Measurements from ENCODE around the gene OR1F1. TPM values are rescaled to one million over a fixed set of nuclear protein-coding genes. Genes with fewer than 3 reads are reported as not detected.

Gene OR1F1
- total RNA-seq, 2 experiments from 2014 or later: not detected

DNA sequence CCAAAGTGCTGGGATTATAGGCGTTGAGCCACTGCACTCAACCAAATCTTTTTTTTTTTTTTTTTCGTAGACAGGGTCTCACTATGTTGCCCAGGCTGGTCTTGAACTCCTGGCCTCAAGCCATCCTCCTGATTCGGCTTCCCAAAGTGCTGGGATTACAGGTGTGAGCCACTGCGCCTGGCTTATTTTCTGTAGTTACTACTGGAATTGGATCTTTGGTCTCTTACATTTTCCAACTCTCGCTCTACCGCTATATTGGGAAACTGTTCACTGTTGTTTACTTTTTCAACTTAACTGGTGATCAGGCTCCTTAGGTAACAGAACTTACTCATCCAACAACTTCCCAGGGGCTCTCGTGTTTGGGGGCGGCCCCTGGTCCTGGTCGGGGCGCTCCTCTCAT is 32.8 kb downstream of the OR1F1 start:
- peaks cover 62% of the 10 kb centered on the region for H3K36me3 Mint-ChIP-seq
- H3K27ac Mint-ChIP-seq: no peak overlapping the region
- peaks cover 14% of the 10 kb centered on the region for H3K4me1 Mint-ChIP-seq
- peaks cover 50% of the 10 kb centered on the region for H3K9me3 Mint-ChIP-seq
- no peak overlapping the region for H3K4me3 Mint-ChIP-seq
- H3K27me3 Mint-ChIP-seq: no peaks in the 10 kb centered on the region
- DNase-seq: no peak

DNA sequence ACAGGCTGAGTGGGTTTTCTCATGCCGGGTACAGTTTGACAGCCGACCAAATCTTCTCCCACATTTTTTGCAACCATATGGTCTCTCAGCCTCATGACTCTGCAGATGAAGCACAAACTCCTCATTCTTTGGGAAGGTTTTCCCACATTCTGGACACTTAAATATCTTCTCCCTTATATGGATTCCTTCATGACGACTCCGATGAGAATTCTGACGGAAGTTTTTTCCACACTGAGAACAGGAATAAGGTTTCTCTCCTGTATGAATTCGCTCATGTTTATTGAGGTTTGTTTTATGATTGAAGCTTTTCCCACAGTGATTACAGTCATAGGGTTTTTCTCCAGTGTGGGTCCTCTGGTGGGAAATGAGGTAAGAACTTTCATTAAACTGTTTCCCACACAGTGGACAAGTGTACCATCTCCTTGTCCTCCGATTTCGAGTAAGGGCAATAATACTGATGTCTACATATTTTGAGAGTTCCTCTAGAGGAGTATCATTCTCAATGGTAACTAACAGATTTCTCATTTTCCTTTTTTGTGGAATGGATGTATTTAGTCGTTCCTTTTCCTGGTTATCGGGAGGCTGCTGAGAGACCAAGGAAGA is 36.0 kb downstream of the OR1F1 start:
- Mint-ChIP-seq H3K27ac (no peak overlapping the region), H3K9me3 (peaks cover 56% of the 10 kb centered on the region)

GRCh38 chr16:3234543-3234856 is 46.5 kb downstream of the OR1F1 start:
- Mint-ChIP-seq H3K27me3 (peaks cover 4% of the 10 kb centered on the region), H3K4me1 (peaks cover 10% of the 10 kb centered on the region), H3K4me3 (peak overlapping the region; percentile 98), H3K36me3 (peaks cover 44% of the 10 kb centered on the region), H3K9me3 (peaks cover 14% of the 10 kb centered on the region), H3K27ac (peak overlapping the region; percentile 93)
- DNase-seq: no peak

More for the DNA sequence above, 36.0 kb downstream of the OR1F1 start:
- Mint-ChIP-seq H3K27me3 (no peaks in the 10 kb centered on the region), H3K4me3 (no peak overlapping the region), H3K4me1 (no peaks in the 10 kb centered on the region), H3K36me3 (peaks cover 73% of the 10 kb centered on the region)
- DNase-seq: no peak

DNA sequence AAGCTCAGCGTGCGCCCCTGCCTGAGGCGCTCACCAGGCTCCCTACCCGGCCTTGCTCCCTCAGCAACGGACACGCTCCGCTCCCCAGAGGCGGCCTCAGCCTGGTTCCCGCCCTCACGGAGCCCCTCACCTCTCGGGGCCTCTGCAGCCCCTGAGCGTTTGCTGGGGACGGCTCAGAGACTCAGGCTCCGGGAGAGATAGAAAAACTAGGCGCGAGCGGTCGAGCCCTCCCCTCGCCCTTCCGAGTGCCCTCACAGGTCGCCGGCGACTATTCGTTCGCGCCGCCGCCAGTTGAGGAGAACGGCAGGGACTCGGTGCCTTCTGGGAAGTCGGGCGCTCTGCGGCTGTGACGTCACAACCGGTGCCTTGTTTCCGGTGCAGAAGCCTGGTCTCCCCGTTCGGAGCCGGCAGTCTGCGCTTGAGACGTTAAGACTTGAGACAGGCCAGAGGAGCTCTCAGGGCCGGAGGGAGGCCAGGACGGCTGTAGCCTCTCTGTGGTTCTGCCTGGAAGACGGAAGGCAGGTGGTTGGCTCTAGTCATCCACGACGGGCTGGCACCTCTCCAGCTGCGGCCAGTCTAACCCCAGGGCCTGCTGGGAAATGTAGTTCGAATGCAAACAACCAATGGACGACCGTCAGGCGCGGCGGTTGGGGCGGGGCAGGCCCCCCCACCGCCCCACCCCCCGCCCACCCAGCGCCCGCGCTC is 47.0 kb downstream of the OR1F1 start, which contains the start of gene ZNF200:
TSS of gene ZNF200 (minus strand) at position 302 of the 705 bp plus-strand sequence. CDS start 1,403 bp downstream, outside the sequence.
- DNase-seq: peak; percentile 95
- Mint-ChIP-seq H3K27ac (peak within 1 kb of the TSS; percentile 93), H3K4me1 (peaks cover 10% of the 10 kb centered on the region), H3K27me3 (peaks cover 4% of the 10 kb centered on the region), H3K36me3 (peaks cover 39% of the 10 kb centered on the region), H3K4me3 (peak within 1 kb of the TSS; percentile 98), H3K9me3 (peaks cover 14% of the 10 kb centered on the region)

- peak overlapping the region; percentile 55 for H3K4me3 Mint-ChIP-seq
- H3K9me3 Mint-ChIP-seq: peaks cover 8% of the 10 kb centered on the region
- peak overlapping the region; percentile 67 for H3K27ac Mint-ChIP-seq
- peaks cover 28% of the 10 kb centered on the region for H3K36me3 Mint-ChIP-seq
- peaks cover 10% of the 10 kb centered on the region for H3K4me1 Mint-ChIP-seq
- H3K27me3 Mint-ChIP-seq: peaks cover 4% of the 10 kb centered on the region
- peak; percentile 19 for DNase-seq
Observed at GRCh38 chr16:3235856-3236669, 48.1 kb downstream of the OR1F1 start.

GRCh38 chr16:3241761-3242160 is 53.8 kb downstream of the OR1F1 start:
- Mint-ChIP-seq H3K27me3 (peaks cover 6% of the 10 kb centered on the region), H3K4me1 (no peaks in the 10 kb centered on the region), H3K36me3 (no peaks in the 10 kb centered on the region), H3K9me3 (no peaks in the 10 kb centered on the region), H3K4me3 (no peak overlapping the region), H3K27ac (no peak overlapping the region)
- DNase-seq: no peak

DNA sequence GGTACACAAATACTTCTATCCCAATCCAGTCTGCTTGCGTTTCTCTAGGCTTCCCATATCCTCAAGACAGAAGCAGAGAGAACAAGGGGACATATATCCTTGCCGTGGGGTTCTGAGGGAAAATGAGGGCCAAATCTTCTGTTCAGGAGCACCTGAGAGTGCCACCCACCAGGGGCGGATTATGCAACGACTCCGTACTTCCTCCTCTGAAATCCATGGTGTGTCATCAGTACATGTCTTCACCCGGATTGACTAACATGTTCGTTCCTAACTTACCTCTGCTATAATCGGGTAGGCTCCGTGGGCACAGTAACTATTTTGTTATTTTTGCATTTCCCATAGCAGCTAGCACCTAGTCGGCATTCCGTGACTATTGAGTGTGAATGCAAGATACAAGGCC is 54.7 kb downstream of the OR1F1 start:
- peaks cover 6% of the 10 kb centered on the region for H3K27me3 Mint-ChIP-seq
- no peaks in the 10 kb centered on the region for H3K36me3 Mint-ChIP-seq
- no peak overlapping the region for H3K27ac Mint-ChIP-seq
- no peak for DNase-seq
- no peak overlapping the region for H3K4me3 Mint-ChIP-seq
- H3K9me3 Mint-ChIP-seq: no peaks in the 10 kb centered on the region
- no peaks in the 10 kb centered on the region for H3K4me1 Mint-ChIP-seq

GRCh38 chr16:3243882-3244281 is 55.9 kb downstream of the OR1F1 start:
- peak; percentile 16 for DNase-seq
- Mint-ChIP-seq H3K27me3 (peaks cover 6% of the 10 kb centered on the region), H3K4me3 (no peak overlapping the region), H3K4me1 (no peaks in the 10 kb centered on the region), H3K36me3 (no peaks in the 10 kb centered on the region), H3K27ac (no peak overlapping the region), H3K9me3 (no peaks in the 10 kb centered on the region)

DNA sequence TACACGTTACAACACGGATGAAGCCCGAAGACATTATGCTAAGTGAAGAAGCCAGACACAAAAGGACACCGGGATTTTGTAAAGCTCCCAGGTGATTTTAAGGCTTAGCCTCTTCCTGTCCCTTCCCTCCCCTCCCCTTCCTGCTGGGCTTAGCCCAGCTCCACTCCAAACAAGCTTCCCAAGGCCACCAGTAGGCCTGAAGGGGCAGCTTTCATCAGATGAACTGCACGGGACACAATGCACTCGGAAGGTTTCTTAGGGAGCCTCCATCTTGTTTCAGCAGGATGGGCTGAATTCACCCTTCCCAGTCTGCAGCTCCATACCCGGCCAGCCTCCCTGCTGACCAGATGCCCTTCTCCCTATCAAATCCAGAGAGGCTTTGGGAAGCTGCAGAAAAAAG is 58.0 kb downstream of the OR1F1 start:
- no peak for DNase-seq
- Mint-ChIP-seq H3K36me3 (no peaks in the 10 kb centered on the region), H3K27me3 (peaks cover 6% of the 10 kb centered on the region), H3K4me3 (no peak overlapping the region), H3K4me1 (no peaks in the 10 kb centered on the region), H3K27ac (no peak overlapping the region), H3K9me3 (no peaks in the 10 kb centered on the region)

DNA sequence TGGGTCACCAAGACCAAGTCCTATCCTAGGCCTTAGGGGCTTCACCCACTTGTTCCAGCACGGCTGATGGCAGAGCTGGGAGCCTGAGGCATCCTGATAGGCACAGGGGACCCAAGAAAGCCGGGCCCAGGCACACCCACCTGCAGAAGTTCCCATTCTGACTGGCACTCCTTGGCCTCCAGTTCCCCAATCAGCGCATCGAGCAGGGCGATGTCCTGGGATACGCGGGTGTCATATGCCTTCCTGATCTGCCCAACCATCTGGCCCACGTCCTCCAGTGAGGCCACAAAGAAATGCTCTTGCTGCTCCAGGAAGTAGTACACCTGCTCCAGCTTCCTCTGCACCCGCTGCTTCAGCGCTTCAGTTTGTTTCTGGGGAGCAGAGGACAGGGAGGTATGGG is 58.9 kb downstream of the OR1F1 start:
- no peak overlapping the region for H3K27ac Mint-ChIP-seq
- peaks cover 6% of the 10 kb centered on the region for H3K27me3 Mint-ChIP-seq
- H3K4me1 Mint-ChIP-seq: no peaks in the 10 kb centered on the region
- H3K4me3 Mint-ChIP-seq: no peak overlapping the region
- no peak for DNase-seq
- no peaks in the 10 kb centered on the region for H3K36me3 Mint-ChIP-seq
- H3K9me3 Mint-ChIP-seq: no peaks in the 10 kb centered on the region

DNA sequence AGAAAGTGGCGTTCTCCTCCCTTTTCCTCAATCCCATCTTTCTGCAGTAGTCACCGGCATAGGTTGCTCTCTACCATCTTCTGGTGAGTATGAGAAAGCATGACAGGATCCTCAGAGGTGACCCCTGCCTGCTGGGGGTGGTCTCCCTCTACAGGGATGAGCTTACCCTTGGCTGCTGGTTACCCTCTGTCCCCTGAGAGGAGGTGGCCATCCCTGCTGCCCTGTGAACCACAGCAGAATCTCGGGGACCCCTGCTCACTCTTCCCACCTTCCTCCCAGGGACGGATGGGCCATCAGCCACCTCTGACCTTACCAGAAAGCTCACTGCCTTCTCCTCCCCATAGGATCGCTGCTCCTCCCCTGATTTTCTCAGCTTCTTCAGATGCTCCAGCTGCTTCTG is 60.6 kb downstream of the OR1F1 start:
- H3K9me3 Mint-ChIP-seq: no peaks in the 10 kb centered on the region
- DNase-seq: no peak
- H3K4me3 Mint-ChIP-seq: no peak overlapping the region
- no peak overlapping the region for H3K27ac Mint-ChIP-seq
- H3K27me3 Mint-ChIP-seq: no peaks in the 10 kb centered on the region
- H3K36me3 Mint-ChIP-seq: no peaks in the 10 kb centered on the region
- H3K4me1 Mint-ChIP-seq: no peaks in the 10 kb centered on the region

GRCh38 chr16:3249020-3249419 is 61.0 kb downstream of the OR1F1 start:
- Mint-ChIP-seq H3K36me3 (no peaks in the 10 kb centered on the region), H3K4me3 (no peak overlapping the region), H3K27me3 (no peaks in the 10 kb centered on the region), H3K9me3 (no peaks in the 10 kb centered on the region), H3K27ac (no peak overlapping the region), H3K4me1 (no peaks in the 10 kb centered on the region)
- DNase-seq: no peak

- no peak overlapping the region for H3K27ac Mint-ChIP-seq
- no peak overlapping the region for H3K4me3 Mint-ChIP-seq
- no peak for DNase-seq
- no peaks in the 10 kb centered on the region for H3K36me3 Mint-ChIP-seq
- H3K27me3 Mint-ChIP-seq: no peaks in the 10 kb centered on the region
- no peaks in the 10 kb centered on the region for H3K4me1 Mint-ChIP-seq
- no peaks in the 10 kb centered on the region for H3K9me3 Mint-ChIP-seq
Observed at GRCh38 chr16:3249451-3249850, 61.4 kb downstream of the OR1F1 start.

DNA sequence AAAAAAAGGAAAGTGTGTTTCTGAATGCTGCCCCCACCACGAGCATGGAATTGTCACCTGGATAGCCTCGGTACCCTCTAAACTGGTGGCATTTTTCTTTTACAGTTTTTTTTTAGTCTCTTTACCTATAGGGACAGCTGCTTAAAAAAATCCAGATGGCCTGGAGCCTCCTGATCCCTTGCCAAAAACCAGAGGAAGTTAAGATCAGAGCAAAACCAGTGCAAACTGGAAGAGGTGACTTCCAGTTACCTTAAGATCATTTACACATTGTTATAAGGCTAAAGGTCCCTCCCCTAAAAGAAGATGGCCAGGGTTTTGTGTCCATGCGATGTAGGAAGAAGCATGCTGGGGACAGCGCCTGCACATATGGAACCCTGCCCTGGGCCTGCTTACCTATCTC is 65.0 kb downstream of the OR1F1 start:
- no peaks in the 10 kb centered on the region for H3K9me3 Mint-ChIP-seq
- H3K36me3 Mint-ChIP-seq: no peaks in the 10 kb centered on the region
- H3K4me3 Mint-ChIP-seq: no peak overlapping the region
- no peaks in the 10 kb centered on the region for H3K4me1 Mint-ChIP-seq
- no peak for DNase-seq
- H3K27me3 Mint-ChIP-seq: peaks cover 6% of the 10 kb centered on the region
- no peak overlapping the region for H3K27ac Mint-ChIP-seq

GRCh38 chr16:3254309-3254708 is 66.3 kb downstream of the OR1F1 start:
- H3K4me3 Mint-ChIP-seq: no peak overlapping the region
- H3K9me3 Mint-ChIP-seq: no peaks in the 10 kb centered on the region
- no peaks in the 10 kb centered on the region for H3K4me1 Mint-ChIP-seq
- H3K27me3 Mint-ChIP-seq: peaks cover 6% of the 10 kb centered on the region
- H3K27ac Mint-ChIP-seq: no peak overlapping the region
- H3K36me3 Mint-ChIP-seq: no peaks in the 10 kb centered on the region
- DNase-seq: no peak
